ENCODE data around the gene PREX1. TPM values are rescaled to one million over a fixed set of nuclear protein-coding genes. Genes with fewer than 3 reads are reported as not detected.
A peak's percentile ranks its signal among the peaks of the same experiment; 100 is the strongest.

PREX1 gene
- total RNA-seq, 2 experiments from 2014 or later = 76.8 to 77.1 TPM

DNA sequence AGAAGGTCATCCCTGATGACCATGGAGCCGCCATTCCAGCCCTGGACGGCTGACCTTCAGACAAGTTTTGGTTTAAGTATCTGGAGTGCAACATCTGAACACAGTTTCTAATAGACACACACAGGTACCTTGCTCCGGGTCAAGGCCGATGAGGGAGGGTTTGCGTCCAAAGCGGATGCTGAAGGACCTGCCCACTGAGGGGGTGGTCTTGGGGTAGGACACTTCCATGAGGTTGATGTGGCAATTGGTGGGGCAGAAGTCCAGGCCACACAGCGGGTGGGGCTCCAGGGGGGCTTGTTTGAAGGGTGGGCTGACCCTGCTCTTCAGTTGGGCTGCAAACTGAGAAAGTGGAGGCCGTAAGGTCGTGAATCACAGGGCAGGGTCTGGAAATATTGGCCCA lies 177.9 kb downstream of the PREX1 start:
- no peaks in the 10 kb centered on the region for H3K9me3 Mint-ChIP-seq
- no peaks in the 10 kb centered on the region for H3K4me1 Mint-ChIP-seq
- no peak overlapping the region for H3K4me3 Mint-ChIP-seq
- no peaks in the 10 kb centered on the region for H3K27me3 Mint-ChIP-seq
- peaks cover 6% of the 10 kb centered on the region for H3K36me3 Mint-ChIP-seq
- H3K27ac Mint-ChIP-seq = no peak overlapping the region
- no peak for DNase-seq

DNA sequence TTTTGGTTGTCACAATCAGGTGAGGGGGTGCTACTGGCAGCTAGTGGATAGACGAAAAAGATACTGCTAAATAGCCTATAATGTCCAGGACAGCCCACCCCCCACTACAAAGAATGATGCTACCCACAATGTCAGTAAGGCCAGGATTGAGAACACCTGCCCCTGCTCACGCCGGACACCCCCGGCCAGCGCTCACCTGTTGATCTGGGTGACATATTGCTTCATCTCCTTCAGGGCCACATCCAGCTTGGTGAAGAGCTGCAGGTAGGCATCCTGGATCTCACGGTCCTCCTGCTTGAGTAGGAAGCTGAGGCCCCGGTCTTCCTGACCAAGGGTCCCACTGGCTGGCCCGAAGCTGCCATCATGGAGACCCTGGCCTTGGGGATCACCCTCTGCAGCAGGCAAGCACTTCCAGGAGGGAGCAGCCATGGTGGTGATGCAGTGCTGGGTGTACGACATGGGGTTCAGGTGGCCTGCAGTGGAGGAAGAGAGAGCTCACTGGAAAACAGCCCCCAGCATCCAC lies 178.6 kb downstream of the PREX1 start:
- Mint-ChIP-seq H3K36me3 (peaks cover 6% of the 10 kb centered on the region), H3K27ac (no peak overlapping the region), H3K9me3 (no peaks in the 10 kb centered on the region), H3K27me3 (no peaks in the 10 kb centered on the region), H3K4me1 (no peaks in the 10 kb centered on the region), H3K4me3 (no peak overlapping the region)
- DNase-seq = no peak

- H3K4me1 Mint-ChIP-seq = no peaks in the 10 kb centered on the region
Observed at GRCh38 chr20:48648482-48649051, 179.2 kb downstream of the PREX1 start.

DNA sequence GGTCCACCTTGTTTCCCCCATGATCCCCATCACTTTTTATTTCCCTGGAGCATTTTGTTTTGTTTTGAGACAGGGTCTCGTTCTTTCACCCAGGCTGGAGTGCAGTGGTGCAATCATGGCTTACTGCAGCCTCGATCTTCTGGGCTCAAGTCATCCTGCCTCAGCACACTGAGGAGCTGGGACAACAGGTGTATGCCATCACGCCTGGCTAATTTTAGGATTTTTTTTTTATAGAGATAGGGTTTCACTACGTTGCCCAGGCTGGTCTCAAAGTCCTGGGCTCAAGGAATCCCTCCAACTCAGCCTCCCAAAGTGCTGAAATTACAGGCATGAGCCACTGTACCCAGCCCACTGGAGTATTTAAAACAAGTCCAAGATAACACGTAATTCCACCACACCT lies 179.9 kb downstream of the PREX1 start:
- Mint-ChIP-seq H3K36me3 (peaks cover 9% of the 10 kb centered on the region), H3K9me3 (no peaks in the 10 kb centered on the region), H3K27ac (no peak overlapping the region), H3K4me3 (no peak overlapping the region), H3K27me3 (no peaks in the 10 kb centered on the region), H3K4me1 (no peaks in the 10 kb centered on the region)
- DNase-seq = no peak

More at GRCh38 chr20:48648482-48649051, 179.2 kb downstream of the PREX1 start:
- DNase-seq = no peak
- Mint-ChIP-seq H3K36me3 (peaks cover 9% of the 10 kb centered on the region), H3K27ac (no peak overlapping the region), H3K9me3 (no peaks in the 10 kb centered on the region), H3K27me3 (no peaks in the 10 kb centered on the region), H3K4me3 (no peak overlapping the region)

GRCh38 chr20:48645666-48646065 lies 182.1 kb downstream of the PREX1 start:
- H3K27ac Mint-ChIP-seq = no peak overlapping the region
- H3K4me1 Mint-ChIP-seq = no peaks in the 10 kb centered on the region
- no peaks in the 10 kb centered on the region for H3K9me3 Mint-ChIP-seq
- no peak overlapping the region for H3K4me3 Mint-ChIP-seq
- no peaks in the 10 kb centered on the region for H3K27me3 Mint-ChIP-seq
- DNase-seq = no peak
- peaks cover 9% of the 10 kb centered on the region for H3K36me3 Mint-ChIP-seq

- Mint-ChIP-seq H3K4me1 (no peaks in the 10 kb centered on the region), H3K9me3 (no peaks in the 10 kb centered on the region), H3K27ac (no peak overlapping the region), H3K36me3 (peaks cover 10% of the 10 kb centered on the region), H3K4me3 (no peak overlapping the region), H3K27me3 (no peaks in the 10 kb centered on the region)
- no peak for DNase-seq
Observed at GRCh38 chr20:48644286-48644828, 183.4 kb downstream of the PREX1 start.

DNA sequence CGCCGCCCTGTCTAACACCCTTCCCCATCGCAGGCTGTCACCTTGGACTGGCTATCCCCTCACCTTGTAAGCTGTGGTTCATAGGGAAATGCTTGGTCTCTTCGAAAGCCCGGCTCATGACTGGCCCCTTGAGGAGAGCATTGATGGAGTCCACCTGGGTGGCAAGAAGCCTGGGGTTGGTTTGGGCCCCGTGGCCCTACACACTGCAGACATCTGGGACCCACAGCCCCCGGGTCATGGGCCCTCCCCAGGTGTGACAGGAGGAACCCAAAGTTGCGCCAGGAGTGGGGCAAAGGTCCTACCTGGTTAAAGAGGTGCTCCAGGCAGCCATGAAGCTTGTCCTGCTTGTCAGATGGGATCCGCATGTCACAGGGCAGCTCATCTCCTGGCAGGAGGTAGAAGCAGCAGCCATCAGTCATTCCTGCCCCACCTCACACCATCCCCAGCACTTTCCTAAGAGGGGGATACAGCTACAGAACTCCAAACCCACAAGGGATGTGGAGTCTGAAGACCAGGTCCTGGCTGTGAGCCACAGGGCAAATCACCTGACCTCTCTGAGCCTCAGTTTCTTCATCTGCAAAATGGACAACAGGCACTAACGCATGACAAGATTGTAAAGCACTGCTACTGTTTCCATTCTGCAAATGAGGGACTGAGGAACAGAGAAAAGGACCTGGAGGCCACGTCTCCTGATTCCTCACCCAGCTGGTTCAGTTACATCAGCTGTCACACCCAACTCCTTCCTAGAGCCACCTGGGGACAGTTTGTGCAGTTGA lies 185.5 kb downstream of the PREX1 start:
- no peak overlapping the region for H3K27ac Mint-ChIP-seq
- no peaks in the 10 kb centered on the region for H3K27me3 Mint-ChIP-seq
- H3K4me3 Mint-ChIP-seq = no peak overlapping the region
- no peaks in the 10 kb centered on the region for H3K4me1 Mint-ChIP-seq
- H3K9me3 Mint-ChIP-seq = no peaks in the 10 kb centered on the region
- DNase-seq = no peak
- peaks cover 10% of the 10 kb centered on the region for H3K36me3 Mint-ChIP-seq

GRCh38 chr20:48640871-48641270 lies 186.9 kb downstream of the PREX1 start:
- peaks cover 9% of the 10 kb centered on the region for H3K36me3 Mint-ChIP-seq
- H3K4me1 Mint-ChIP-seq = no peaks in the 10 kb centered on the region
- H3K9me3 Mint-ChIP-seq = no peaks in the 10 kb centered on the region
- H3K27me3 Mint-ChIP-seq = no peaks in the 10 kb centered on the region
- no peak overlapping the region for H3K4me3 Mint-ChIP-seq
- no peak for DNase-seq
- no peak overlapping the region for H3K27ac Mint-ChIP-seq

DNA sequence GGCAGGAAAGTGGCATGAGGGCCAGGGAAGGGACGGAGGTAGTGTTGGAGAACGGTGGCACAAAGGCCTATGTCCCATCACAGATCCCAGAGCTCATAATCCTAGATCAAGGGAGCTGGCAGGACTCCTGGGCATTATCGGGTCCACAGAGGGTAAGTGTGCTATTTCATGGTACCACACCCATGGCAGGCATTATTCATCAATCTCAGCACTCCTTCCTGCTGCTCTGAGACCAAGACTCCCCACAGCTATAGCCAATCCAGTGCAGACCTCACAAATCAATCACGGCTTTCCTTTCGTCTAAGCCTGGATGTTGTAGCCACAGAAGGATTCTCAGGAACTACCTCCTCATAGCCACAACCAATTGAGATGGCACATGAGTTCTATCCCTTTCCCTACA lies 187.9 kb downstream of the PREX1 start:
- Mint-ChIP-seq H3K4me1 (no peaks in the 10 kb centered on the region), H3K9me3 (no peaks in the 10 kb centered on the region), H3K27ac (peak overlapping the region; percentile 26), H3K36me3 (peaks cover 5% of the 10 kb centered on the region), H3K27me3 (no peaks in the 10 kb centered on the region), H3K4me3 (no peak overlapping the region)
- no peak for DNase-seq

GRCh38 chr20:48638546-48638945 lies 189.3 kb downstream of the PREX1 start:
- H3K9me3 Mint-ChIP-seq = no peaks in the 10 kb centered on the region
- no peak overlapping the region for H3K27ac Mint-ChIP-seq
- H3K27me3 Mint-ChIP-seq = no peaks in the 10 kb centered on the region
- no peak for DNase-seq
- H3K4me1 Mint-ChIP-seq = no peaks in the 10 kb centered on the region
- peaks cover 7% of the 10 kb centered on the region for H3K36me3 Mint-ChIP-seq
- H3K4me3 Mint-ChIP-seq = no peak overlapping the region

GRCh38 chr20:48637461-48637860 lies 190.3 kb downstream of the PREX1 start:
- Mint-ChIP-seq H3K4me1 (no peaks in the 10 kb centered on the region), H3K36me3 (peaks cover 7% of the 10 kb centered on the region), H3K27me3 (no peaks in the 10 kb centered on the region), H3K27ac (no peak overlapping the region), H3K4me3 (no peak overlapping the region), H3K9me3 (no peaks in the 10 kb centered on the region)
- DNase-seq = no peak

DNA sequence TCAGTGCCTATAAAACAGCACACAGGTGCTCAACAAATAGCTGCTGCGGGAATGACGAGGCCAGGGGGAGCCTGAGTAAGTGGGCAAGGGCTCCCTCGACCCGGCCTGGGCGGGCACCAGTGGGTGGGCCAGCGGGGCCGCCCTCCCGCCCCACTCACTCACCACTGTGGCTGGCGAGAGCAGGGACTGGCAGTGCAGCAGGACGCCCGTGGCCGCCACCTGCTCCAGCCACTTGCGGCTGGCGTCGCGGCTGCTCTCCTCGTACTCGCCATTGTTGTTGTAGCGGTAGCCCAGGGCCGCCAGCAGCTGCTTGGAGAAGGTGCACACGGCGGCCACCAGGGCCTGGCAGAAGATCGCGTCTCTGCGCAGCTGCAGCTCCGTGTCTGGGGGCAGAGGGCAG lies 191.5 kb downstream of the PREX1 start:
- H3K36me3 Mint-ChIP-seq = peaks cover 7% of the 10 kb centered on the region
- H3K27ac Mint-ChIP-seq = no peak overlapping the region
- no peak for DNase-seq
- no peaks in the 10 kb centered on the region for H3K27me3 Mint-ChIP-seq
- no peak overlapping the region for H3K4me3 Mint-ChIP-seq
- H3K4me1 Mint-ChIP-seq = no peaks in the 10 kb centered on the region
- H3K9me3 Mint-ChIP-seq = no peaks in the 10 kb centered on the region

DNA sequence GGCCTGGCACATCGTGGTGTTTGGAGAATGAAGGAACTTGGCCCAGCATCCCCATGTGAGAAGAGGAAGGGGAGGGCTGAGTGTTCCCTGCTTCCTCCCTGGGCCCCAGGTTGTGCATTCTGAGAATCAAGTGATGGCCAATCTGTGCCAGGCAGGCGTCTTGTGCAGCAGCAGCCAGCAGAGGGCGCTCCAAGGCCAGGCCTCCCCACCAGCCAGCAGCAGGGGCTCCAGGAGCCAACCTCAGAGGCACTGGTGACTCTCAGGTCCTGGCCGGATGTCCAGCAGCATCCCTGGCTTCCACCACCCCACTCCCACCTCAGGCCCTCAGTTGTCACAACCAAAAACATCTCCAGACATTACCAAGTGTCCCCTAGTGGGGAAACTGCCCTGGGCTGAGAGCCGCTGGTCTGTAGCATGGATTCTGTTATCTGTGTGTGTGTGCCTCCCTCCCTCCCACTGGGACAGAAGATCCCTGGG lies 192.0 kb downstream of the PREX1 start:
- Mint-ChIP-seq H3K27me3 (no peaks in the 10 kb centered on the region), H3K4me1 (no peaks in the 10 kb centered on the region), H3K27ac (peak overlapping the region; percentile 46), H3K9me3 (no peaks in the 10 kb centered on the region), H3K36me3 (peaks cover 7% of the 10 kb centered on the region), H3K4me3 (no peak overlapping the region)
- DNase-seq = peak; percentile 68

DNA sequence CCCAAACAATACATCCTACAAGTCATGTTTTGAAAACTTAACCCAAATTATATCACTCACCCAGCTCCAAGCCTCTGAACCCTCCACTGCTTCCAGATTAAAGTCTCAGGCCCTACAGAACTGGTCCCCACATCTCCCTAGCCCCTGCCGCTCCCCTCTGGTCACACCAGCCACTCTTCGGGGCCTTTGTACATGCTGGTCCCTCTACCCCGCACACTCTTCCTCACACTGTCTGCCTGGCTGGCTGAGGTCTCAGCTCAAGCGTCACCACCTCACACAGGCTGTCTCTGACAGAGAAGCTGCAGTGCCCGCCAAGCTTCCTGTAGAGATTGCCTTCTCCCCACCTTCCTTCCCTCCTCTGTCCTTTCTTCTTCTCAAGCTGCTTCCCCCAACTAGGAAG lies 192.4 kb downstream of the PREX1 start:
- Mint-ChIP-seq H3K9me3 (no peaks in the 10 kb centered on the region), H3K36me3 (peaks cover 5% of the 10 kb centered on the region), H3K4me1 (no peaks in the 10 kb centered on the region), H3K27ac (peak overlapping the region; percentile 46), H3K4me3 (no peak overlapping the region), H3K27me3 (no peaks in the 10 kb centered on the region)
- no peak for DNase-seq

GRCh38 chr20:48634641-48635040 lies 193.2 kb downstream of the PREX1 start:
- Mint-ChIP-seq H3K27ac (peak overlapping the region; percentile 46), H3K9me3 (no peaks in the 10 kb centered on the region), H3K4me3 (no peak overlapping the region), H3K36me3 (peaks cover 5% of the 10 kb centered on the region), H3K4me1 (no peaks in the 10 kb centered on the region), H3K27me3 (no peaks in the 10 kb centered on the region)
- DNase-seq = no peak

All from activated naive CD8-positive, alpha-beta T cell treated with anti-CD3 and anti-CD28 coated beads for 36 hours (primary cell).